ENCODE results near the gene ARNT2.

DNA sequence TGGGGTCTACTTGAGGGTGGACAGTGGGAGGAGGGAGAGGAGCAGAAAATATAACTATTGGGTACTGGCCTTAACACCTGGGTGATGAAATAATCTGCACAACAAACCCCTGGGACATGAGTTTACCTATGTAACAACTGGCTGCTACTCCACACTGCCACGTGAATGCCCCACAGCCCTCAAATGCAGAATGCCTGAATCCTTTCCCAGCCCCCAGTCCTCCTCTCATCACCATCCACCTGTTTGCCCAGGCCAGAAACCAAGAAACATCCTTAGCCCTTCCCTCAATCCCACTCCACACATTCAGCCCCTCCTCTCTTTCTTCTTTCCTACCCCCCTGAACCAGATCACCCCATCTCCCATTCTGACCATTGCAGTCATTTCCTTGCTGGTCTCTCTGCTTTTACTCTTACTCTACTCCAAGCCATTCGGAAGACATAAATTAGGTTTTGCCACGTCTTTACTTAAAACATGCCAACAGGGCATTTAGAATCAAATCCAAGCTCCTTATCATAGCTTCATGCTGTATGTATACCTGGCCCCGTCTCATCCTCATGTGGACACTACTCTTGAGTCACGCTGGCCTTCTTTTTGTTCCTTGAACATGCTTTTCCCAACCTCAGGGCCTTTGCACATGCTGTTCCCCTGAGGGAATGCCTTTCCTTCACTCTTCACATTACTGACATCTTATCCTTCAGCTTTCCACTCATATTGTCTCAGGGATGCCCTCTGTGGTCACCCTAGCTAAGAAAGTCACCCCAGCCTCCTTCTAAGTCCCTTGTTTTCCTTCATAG, 153.5 kb downstream of the ARNT2 start:
- TF ChIP-seq POLR2A (IDR thresholded peaks at IDR 0.05; ENCODE audit: low read length): no peak
- no peak for TF ChIP-seq MAFK (IDR thresholded peaks at IDR 0.05; ENCODE audit: partially characterized antibody)
- TF ChIP-seq, protein P1, sequence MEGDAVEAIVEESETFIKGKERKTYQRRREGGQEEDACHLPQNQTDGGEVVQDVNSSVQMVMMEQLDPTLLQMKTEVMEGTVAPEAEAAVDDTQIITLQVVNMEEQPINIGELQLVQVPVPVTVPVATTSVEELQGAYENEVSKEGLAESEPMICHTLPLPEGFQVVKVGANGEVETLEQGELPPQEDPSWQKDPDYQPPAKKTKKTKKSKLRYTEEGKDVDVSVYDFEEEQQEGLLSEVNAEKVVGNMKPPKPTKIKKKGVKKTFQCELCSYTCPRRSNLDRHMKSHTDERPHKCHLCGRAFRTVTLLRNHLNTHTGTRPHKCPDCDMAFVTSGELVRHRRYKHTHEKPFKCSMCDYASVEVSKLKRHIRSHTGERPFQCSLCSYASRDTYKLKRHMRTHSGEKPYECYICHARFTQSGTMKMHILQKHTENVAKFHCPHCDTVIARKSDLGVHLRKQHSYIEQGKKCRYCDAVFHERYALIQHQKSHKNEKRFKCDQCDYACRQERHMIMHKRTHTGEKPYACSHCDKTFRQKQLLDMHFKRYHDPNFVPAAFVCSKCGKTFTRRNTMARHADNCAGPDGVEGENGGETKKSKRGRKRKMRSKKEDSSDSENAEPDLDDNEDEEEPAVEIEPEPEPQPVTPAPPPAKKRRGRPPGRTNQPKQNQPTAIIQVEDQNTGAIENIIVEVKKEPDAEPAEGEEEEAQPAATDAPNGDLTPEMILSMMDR (IDR thresholded peaks at IDR 0.05): no peak
- TF ChIP-seq EHMT2 (IDR thresholded peaks at IDR 0.05; ENCODE audit: low read depth): no peak
- TF ChIP-seq ZFP36 (IDR thresholded peaks at IDR 0.05; ENCODE audit: borderline replicate concordance, partially characterized antibody): no peak
- TF ChIP-seq GATA3 (IDR thresholded peaks at IDR 0.05; ENCODE audit: borderline replicate concordance): no peak

All from A549 (cell line).